Activated T-cell treated with anti-CD3 and anti-CD28 coated beads for 24 hours (primary cell): ENCODE data around the gene PLA2G2D.

Experiments used
- DNase-seq: peaks from one replicate; pipeline ENCODE4 v3.0.0-alpha.2; 2020; ENCODE audit warnings: low read depth

Gene PLA2G2D

GRCh38 chr1:20114021-20114648, 5.2 kb downstream of the PLA2G2D start:
- DNase-seq = no peak

DNA sequence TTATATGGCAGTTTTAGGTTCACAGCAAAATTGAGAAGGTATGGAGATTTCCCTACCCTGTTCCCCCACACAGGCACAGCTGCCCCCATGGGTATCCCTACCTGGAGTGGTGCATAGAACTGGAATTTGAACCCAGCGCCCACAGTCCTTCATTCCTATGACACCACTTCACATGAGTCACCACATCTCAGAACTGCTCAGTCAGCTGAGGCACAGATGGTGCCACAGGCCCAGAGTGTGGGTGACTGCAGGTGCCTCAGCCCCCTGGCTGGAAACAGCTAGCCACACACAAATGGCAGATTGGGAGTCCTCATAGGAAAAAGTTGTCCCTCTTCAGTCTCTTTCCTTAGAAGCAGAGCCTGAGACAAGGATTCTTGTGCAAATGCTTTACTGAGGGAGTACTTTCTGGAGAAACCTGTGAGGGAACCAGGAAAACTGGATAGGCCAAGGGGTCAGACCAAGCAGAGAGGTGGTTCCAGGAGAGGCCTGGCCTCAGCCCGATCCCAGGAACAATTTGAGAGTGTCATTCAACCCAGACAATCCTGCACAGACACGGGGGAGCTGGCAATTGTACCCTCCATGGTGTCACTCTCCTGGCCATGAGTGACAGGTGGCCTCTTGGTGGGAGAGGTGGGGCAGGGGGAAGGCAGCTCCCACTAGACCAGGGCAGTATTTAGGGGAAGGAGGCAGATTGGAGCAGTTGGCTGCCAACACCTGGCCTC, 6.9 kb downstream of the PLA2G2D start:
- DNase-seq = no peak

DNA sequence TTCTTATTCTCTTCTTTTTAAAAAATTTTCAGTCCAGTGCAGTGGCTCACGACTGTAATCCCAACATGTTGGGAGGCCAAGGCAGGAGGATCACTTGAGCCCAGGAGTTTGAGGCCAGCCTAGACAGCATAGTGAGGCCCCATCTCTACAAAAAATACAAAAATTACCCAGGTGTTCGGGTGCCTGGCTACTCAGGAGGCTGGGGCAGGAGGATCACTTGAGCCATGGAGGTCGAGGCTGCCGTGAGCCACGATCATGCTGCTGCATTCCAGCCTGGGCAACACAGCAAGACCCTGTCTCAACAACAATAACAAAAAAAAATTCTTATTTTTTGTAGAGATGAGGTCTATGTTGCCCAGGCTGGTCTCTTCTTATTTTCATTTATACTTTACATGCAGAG, 7.9 kb downstream of the PLA2G2D start:
- DNase-seq = no peak

- DNase-seq = no peak
Measured at GRCh38 chr1:20110679-20111078, 8.7 kb downstream of the PLA2G2D start.

DNA sequence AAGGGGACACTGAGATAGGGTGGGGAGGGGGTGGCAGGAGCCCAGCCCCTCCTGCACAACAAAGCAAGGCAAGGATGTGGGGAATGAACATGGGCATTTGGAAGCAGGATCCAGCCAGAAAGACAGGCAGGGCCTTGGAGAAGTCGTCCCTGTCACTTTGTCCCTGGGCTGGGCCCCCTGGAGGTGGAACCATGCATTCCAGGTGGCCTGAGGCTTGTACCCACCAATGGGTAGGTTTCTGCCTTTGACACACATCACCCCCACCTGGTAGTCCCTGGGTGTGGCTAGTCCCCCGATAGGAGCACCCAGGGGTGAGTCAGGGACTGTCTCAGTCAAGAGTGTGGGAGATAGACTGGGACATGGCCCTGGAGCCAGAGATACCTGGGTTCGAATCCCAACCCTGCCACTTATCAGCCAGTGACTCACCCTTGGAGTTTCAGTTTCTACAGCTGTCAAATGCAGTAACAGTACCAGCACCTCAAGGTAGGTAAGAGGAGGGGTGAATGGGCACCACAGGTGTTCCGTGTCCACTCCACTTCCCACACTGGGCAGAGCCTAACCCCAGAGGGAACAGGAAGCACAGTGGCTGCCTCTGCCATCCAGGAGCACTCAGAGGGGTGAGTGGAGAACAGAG, 10.0 kb downstream of the PLA2G2D start:
- no peak for DNase-seq

- no peak for DNase-seq
Measured at GRCh38 chr1:20108366-20109123, 10.8 kb downstream of the PLA2G2D start.

GRCh38 chr1:20107796-20108195, 11.5 kb downstream of the PLA2G2D start:
- no peak for DNase-seq

DNA sequence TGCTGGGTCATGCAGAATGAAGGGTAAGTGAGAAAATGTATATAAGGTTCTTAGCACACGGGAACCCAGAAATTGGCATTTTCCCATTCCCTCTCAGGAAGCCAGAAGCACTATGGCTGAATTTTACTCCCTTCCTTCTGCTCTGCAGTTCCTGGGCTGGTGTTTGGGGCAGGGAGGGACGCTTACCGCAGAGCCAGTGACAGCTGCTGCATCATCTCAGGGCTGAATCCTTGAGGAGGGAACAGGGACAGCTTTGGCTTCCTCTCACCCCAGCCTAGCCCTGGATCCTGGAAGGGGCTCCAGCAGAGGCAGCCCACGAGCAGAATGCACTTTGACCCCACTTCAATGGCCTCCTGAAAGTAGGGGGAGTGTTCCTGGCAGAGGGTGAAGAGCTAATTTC, 12.0 kb downstream of the PLA2G2D start:
- no peak for DNase-seq

GRCh38 chr1:20105856-20106255, 13.5 kb downstream of the PLA2G2D start:
- DNase-seq = no peak

DNA sequence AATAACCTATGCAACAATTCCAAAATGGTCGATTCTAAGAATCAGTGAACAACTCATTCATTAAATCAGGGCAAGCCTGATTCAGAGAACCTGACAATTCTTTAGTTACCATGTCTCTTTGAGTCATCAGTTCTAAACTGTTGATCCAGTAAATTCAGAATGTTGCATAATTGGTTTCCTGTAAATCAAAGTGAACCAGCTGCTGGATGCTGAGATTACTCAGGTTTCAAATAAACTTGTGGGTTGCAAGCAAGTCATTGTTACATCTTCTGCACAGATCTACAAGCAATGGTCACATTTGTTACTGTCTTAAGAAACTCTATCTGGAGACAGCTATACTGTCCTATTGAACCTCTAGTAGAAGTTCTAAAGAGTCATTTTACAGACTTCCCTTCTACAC, 16.5 kb downstream of the PLA2G2D start:
- DNase-seq = no peak

GRCh38 chr1:20100632-20101355, 18.5 kb downstream of the PLA2G2D start:
- DNase-seq = peak; percentile 16

GRCh38 chr1:20099533-20099932, 19.8 kb downstream of the PLA2G2D start:
- DNase-seq = no peak

DNA sequence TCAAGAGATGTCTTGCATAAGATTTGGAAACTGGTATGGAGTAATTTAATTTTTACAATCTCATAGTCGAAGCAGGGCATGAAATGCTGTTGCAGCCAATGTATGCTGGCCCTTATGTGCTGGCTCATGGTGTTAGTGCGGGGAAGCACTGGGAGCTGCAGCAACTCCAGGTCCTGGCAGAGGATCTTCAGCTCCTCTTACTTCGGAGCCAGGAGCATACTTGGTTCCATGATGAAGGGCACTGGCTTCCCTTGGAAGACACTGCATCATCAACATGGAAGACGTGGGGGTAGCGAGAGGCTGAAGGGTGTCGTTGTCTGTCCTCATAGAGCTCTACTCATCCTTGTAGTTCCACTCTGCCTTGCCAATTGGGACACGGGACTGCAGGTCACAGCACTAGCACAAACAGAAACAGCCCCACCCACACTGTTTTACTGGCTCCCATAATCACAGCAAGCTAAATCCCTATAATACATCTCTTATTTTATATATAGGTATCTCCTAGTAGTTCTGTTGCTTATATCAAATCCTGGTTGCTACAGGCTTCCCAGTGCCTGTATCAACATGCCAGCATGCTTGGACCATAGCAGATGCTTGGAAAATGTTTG, 22.4 kb downstream of the PLA2G2D start:
- no peak for DNase-seq

GRCh38 chr1:20095564-20096434, 23.5 kb downstream of the PLA2G2D start:
- DNase-seq = no peak

DNA sequence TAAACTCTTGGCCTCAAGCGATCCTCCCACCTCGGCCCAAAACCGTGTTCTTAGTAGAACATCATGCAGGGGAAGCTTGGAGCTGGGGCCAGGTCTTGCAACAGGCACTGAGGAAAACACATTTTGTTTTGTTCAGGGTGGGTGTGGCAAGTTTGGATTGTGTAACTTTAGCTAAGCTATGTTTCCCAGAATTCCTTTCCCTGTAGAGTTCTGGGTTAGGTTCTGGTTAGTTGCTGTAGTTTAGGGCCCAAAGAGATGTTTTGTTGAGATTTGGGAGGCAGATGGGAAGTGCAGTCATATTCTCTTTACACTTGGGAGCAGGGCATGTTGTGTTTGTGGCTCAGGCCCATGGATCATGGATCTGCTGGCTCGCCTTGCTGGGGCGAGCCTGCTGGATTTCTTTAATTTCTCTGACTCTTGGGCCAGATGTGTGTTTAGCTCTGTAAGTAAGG, 25.4 kb downstream of the PLA2G2D start:
- no peak for DNase-seq

GRCh38 chr1:20093303-20093702, 26.0 kb downstream of the PLA2G2D start:
- no peak for DNase-seq

GRCh38 chr1:20090641-20091040, 28.7 kb downstream of the PLA2G2D start:
- DNase-seq = no peak

- DNase-seq = no peak
Measured at GRCh38 chr1:20090119-20090518, 29.2 kb downstream of the PLA2G2D start.

- no peak for DNase-seq
Measured at GRCh38 chr1:20089328-20090077, 29.8 kb downstream of the PLA2G2D start.

- DNase-seq = no peak
Measured at GRCh38 chr1:20087668-20088067, 31.7 kb downstream of the PLA2G2D start.
